HEK293T (cell line): ENCODE results near the gene PCDH9.

Experiments used
- BHLHE40 ChIP-seq: fragments of 450-650 bp; IDR thresholded peaks from 2 replicates; pipeline ENCODE4 v1.6.1; 2016; ENCODE audit warnings: mild to moderate bottlenecking, moderate library complexity, borderline replicate concordance
- CTBP1 ChIP-seq: fragments of 450-650 bp; IDR thresholded peaks from 2 replicates; pipeline ENCODE4 v1.6.1; 2016; ENCODE audit warnings: borderline replicate concordance
- ELF4 ChIP-seq: fragments of 450-650 bp; IDR thresholded peaks from 2 replicates; pipeline ENCODE4 v1.6.1; 2017; ENCODE audit warnings: antibody characterized with exemption
- FOXA1 ChIP-seq: fragments of 450-650 bp; IDR thresholded peaks from 2 replicates; pipeline ENCODE4 v1.6.1; 2016; ENCODE audit warnings: mild to moderate bottlenecking
- FOXK2 ChIP-seq: fragments of 450-650 bp; IDR thresholded peaks from 2 replicates; pipeline ENCODE4 v1.6.1; 2016; ENCODE audit warnings: mild to moderate bottlenecking
- FOXM1 ChIP-seq: fragments of 450-650 bp; IDR thresholded peaks from 2 replicates; pipeline ENCODE4 v1.6.1; 2017; ENCODE audit warnings: mild to moderate bottlenecking, borderline replicate concordance
- HDGF ChIP-seq: fragments of 450-650 bp; IDR thresholded peaks from 2 replicates; pipeline ENCODE4 v1.6.1; 2017; ENCODE audit warnings: antibody characterized with exemption, borderline replicate concordance
- L3MBTL2 ChIP-seq: fragments of 450-650 bp; conservative IDR thresholded peaks from 2 replicates; pipeline ENCODE4 v1.6.1; 2016; ENCODE audit warnings: mild to moderate bottlenecking
- LEF1 ChIP-seq: fragments of 450-650 bp; IDR thresholded peaks from 2 replicates; pipeline ENCODE4 v1.6.1; 2017; ENCODE audit warnings: mild to moderate bottlenecking, borderline replicate concordance
- NFRKB ChIP-seq: fragments of 450-650 bp; IDR thresholded peaks from 2 replicates; pipeline ENCODE4 v1.6.1; 2016; ENCODE audit warnings: mild to moderate bottlenecking, moderate library complexity
- SP1 ChIP-seq: fragments of 450-650 bp; IDR thresholded peaks from 2 replicates; pipeline ENCODE4 v1.6.1; 2017
- SUZ12 ChIP-seq: fragments of 450-650 bp; IDR thresholded peaks from 2 replicates; pipeline ENCODE4 v1.6.1; 2016; ENCODE audit warnings: mild to moderate bottlenecking
- TARDBP ChIP-seq: fragments of 450-650 bp; IDR thresholded peaks from 2 replicates; pipeline ENCODE4 v1.6.1; 2016
- TF ChIP-seq, protein P1 (sequence below): fragments of 450-650 bp; IDR thresholded peaks from 2 replicates; pipeline ENCODE4 v1.6.1; 2016

DNA sequence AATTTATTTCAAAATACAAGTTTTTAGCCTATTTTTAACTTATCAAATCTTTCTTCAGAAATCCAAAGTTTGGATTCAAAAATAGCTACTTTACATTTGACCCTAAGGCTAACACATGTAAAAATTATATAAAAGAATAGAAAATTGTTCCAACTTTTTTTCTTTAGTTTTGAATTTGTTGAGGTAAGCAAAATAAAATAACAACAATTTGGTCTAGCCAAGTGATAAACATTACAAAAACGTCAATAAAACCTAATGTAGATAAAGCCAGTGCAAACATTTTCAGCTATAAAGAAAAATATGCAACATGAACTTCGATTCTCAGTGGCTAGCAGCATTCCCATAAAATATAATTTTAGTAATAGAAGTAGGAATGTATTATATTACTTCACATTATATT, 400.3 kb downstream of the PCDH9 start:
- no peak for TF ChIP-seq CTBP1
- no peak for TF ChIP-seq FOXK2
- TF ChIP-seq NFRKB = no peak
- no peak for TF ChIP-seq HDGF
- no peak for TF ChIP-seq BHLHE40
- no peak for TF ChIP-seq TARDBP
- no peak for TF ChIP-seq LEF1
- no peak for TF ChIP-seq SP1
- no peak for TF ChIP-seq SUZ12
- no peak for TF ChIP-seq L3MBTL2
- no peak for TF ChIP-seq FOXA1
- TF ChIP-seq FOXM1 = no peak
- TF ChIP-seq ELF4 = no peak
- TF ChIP-seq, protein P1, sequence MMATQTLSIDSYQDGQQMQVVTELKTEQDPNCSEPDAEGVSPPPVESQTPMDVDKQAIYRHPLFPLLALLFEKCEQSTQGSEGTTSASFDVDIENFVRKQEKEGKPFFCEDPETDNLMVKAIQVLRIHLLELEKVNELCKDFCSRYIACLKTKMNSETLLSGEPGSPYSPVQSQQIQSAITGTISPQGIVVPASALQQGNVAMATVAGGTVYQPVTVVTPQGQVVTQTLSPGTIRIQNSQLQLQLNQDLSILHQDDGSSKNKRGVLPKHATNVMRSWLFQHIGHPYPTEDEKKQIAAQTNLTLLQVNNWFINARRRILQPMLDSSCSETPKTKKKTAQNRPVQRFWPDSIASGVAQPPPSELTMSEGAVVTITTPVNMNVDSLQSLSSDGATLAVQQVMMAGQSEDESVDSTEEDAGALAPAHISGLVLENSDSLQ = no peak
